Measurements from ENCODE around the gene CIZ1.

DNA sequence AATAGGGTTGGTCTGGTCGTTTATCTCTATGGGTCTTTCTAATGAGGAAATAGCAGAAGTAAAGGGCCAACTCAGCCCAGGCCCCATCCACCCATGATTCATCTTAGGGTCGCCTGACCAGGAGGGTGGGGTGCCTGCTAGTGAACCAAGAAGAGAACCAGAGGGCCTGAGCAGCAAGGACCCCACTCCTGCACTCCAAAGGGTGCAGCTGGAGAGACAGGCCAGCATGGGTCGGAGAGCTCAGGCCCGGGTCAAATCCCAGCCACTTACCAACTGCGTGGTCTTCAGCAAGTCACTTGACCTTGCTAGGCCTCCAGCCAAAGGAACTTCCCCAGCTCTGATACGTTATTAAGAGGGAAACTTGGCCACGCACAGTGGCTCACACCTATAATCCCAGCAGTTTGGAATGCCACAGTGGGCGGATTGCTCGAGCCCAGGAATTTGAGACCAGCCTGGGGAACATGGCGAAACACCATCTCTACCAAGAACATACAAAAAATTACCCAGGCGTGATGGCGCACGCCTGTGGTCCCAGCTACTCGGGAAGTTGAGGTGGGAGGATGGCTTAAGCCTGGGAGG, 27.0 kb downstream of the CIZ1 start:
- TF ChIP-seq, protein P1, sequence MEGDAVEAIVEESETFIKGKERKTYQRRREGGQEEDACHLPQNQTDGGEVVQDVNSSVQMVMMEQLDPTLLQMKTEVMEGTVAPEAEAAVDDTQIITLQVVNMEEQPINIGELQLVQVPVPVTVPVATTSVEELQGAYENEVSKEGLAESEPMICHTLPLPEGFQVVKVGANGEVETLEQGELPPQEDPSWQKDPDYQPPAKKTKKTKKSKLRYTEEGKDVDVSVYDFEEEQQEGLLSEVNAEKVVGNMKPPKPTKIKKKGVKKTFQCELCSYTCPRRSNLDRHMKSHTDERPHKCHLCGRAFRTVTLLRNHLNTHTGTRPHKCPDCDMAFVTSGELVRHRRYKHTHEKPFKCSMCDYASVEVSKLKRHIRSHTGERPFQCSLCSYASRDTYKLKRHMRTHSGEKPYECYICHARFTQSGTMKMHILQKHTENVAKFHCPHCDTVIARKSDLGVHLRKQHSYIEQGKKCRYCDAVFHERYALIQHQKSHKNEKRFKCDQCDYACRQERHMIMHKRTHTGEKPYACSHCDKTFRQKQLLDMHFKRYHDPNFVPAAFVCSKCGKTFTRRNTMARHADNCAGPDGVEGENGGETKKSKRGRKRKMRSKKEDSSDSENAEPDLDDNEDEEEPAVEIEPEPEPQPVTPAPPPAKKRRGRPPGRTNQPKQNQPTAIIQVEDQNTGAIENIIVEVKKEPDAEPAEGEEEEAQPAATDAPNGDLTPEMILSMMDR (IDR thresholded peaks at IDR 0.05) = no peak
- no peak for TF ChIP-seq POLR2A (IDR thresholded peaks at IDR 0.05)
